ENCODE data around the gene TOMM20. TPM values are rescaled to one million over a fixed set of nuclear protein-coding genes. Genes with fewer than 3 reads are reported as not detected.

Gene TOMM20
- polyA plus RNA-seq, 4 donors, result 44.1 to 199 (median 76.6) TPM

DNA sequence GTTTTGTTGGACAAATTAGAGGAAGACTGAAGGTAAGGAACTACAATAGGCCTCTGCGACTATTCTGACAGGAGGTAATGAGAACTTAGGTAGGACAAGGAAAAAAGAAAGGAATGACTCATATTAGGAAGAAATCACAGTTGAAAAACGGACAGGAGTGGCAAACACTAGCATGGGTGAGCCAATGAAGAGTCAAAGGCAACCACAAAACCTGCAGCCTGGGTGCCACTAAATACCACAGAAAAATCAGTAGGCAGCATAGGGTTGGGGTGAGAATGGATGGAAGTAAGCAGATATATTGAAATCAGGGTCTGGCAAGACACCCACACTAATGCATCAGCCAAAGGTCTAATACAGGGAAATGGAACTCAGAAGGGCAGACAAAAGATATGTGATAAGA lies 22.4 kb upstream of the TOMM20 start:
- 76 to 88% (median 79%) methylated on average over 2 of the region's 2 CpGs for WGBS, 3 donors
- FAIRE-seq (no peak), DNase-seq (no peak)
- Histone ChIP-seq H3K4me3 (ENCODE audit: low read depth in 1 of 3, low read length in 3 of 3) (no peak overlapping the region), H3K36me3 (ENCODE audit: control insufficient read depth in 3 of 3, insufficient read depth in 2 of 3, low read depth in 1 of 3, low read length in 3 of 3) (peaks cover 11 to 55% (median 23%) of the 10 kb centered on the region in 3 donors), H3K9me3 (ENCODE audit: control insufficient read depth in 2 of 2, insufficient read depth in 1 of 2, low read depth in 1 of 2, low read length in 1 of 2) (no peaks in the 10 kb centered on the region), H3K27ac (ENCODE audit: low read depth in 1 of 3, low read length in 2 of 3) (no peak overlapping the region), H3K4me1 (ENCODE audit: control insufficient read depth in 3 of 3, insufficient read depth in 2 of 3, low read depth in 1 of 3, low read length in 2 of 3) (peaks cover 0 to under 1% (median 0%) of the 10 kb centered on the region in 3 donors), H3K27me3 (ENCODE audit: control insufficient read depth in 3 of 3, insufficient read depth in 3 of 3, low read length in 3 of 3) (no peaks in the 10 kb centered on the region)

DNA sequence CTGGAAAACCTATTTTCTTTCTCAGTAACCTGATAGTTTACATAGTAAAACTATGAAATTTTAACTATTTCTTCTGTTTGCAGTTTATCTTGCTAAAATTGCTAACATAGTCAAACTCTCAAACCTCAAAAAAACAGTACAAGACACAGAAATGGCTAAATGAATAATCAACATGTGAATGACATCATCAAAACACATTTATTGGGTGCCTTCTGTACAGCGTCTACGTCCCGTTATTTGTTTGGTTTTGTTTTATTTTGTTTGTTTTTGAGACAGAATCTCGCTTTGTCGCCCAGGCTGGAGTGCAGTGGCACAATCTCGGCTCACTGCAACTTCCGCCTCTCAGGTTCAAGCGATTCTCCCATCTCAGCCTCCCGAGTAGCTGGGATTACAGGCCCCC lies 21.2 kb upstream of the TOMM20 start:
- no peak overlapping the region for H3K4me3 ChIP-seq (ENCODE audit: low read depth in 1 of 3, low read length in 3 of 3)
- peaks cover 11 to 59% (median 23%) of the 10 kb centered on the region in 3 donors for H3K36me3 ChIP-seq (ENCODE audit: control insufficient read depth in 3 of 3, insufficient read depth in 2 of 3, low read depth in 1 of 3, low read length in 3 of 3)
- 94 to 95% (median 95%) methylated on average over 9 of the region's 9 CpGs for WGBS, 3 donors

DNA sequence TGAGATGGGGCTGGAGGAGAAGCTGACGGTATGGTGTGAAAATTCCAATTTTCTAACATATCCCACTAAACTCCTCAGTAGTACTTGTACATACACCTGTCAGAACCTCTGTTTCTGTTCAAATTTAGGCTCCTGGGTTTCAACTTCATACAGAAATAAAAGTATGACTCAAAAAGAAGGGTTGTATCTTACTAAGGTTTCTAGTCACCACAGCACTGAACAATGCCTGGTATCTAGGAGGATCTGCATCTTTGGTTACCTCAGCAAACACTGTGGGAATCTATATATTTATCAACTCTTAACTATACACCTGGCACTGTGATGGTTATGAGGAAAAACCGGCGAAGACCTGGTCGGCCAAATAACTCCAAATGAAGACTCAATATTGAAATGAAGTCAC lies 18.6 kb upstream of the TOMM20 start:
- Histone ChIP-seq H3K4me1 (ENCODE audit: control insufficient read depth in 3 of 3, insufficient read depth in 2 of 3, low read depth in 1 of 3, low read length in 2 of 3) (no peaks in the 10 kb centered on the region), H3K27ac (ENCODE audit: low read depth in 1 of 3, low read length in 2 of 3) (no peak overlapping the region), H3K4me3 (ENCODE audit: low read depth in 1 of 3, low read length in 3 of 3) (no peak overlapping the region), H3K36me3 (ENCODE audit: control insufficient read depth in 3 of 3, insufficient read depth in 2 of 3, low read depth in 1 of 3, low read length in 3 of 3) (peaks cover 15 to 61% (median 16%) of the 10 kb centered on the region in 3 donors), H3K9me3 (ENCODE audit: control insufficient read depth in 2 of 2, insufficient read depth in 1 of 2, low read depth in 1 of 2, low read length in 1 of 2) (no peaks in the 10 kb centered on the region), H3K27me3 (ENCODE audit: control insufficient read depth in 3 of 3, insufficient read depth in 3 of 3, low read length in 3 of 3) (no peaks in the 10 kb centered on the region)
- DNase-seq (no peak), FAIRE-seq (no peak)
- 91 to 92% (median 91%) methylated on average over 4 of the region's 4 CpGs for WGBS, 3 donors

More for the DNA sequence above, 21.2 kb upstream of the TOMM20 start:
- Histone ChIP-seq H3K9me3 (ENCODE audit: control insufficient read depth in 2 of 2, insufficient read depth in 1 of 2, low read depth in 1 of 2, low read length in 1 of 2) (no peaks in the 10 kb centered on the region), H3K27me3 (ENCODE audit: control insufficient read depth in 3 of 3, insufficient read depth in 3 of 3, low read length in 3 of 3) (no peaks in the 10 kb centered on the region), H3K27ac (ENCODE audit: low read depth in 1 of 3, low read length in 2 of 3) (no peak overlapping the region), H3K4me1 (ENCODE audit: control insufficient read depth in 3 of 3, insufficient read depth in 2 of 3, low read depth in 1 of 3, low read length in 2 of 3) (no peaks in the 10 kb centered on the region)
- FAIRE-seq (no peak), DNase-seq (no peak)

DNA sequence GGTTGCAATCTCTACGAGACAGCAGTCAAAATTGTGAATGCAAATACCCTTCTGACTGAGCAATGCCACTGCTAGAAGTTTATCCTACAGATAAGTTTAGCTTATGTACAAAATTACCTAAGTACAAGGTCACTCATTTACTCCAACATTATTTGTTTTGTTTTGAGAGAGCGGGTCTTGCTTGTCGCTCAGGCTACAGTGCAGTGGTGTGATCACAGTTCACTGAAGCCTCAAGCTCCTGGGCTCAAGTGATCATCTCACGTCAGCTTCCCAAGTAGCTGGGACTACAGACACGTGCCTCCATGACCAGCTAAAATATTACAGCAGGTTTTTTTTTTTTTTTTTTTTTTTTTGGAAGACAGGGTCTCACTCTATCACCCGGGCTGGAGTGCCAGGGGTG lies 17.0 kb upstream of the TOMM20 start:
- no peak for DNase-seq
- peaks cover 8 to 63% (median 10%) of the 10 kb centered on the region in 3 donors for H3K36me3 ChIP-seq (ENCODE audit: control insufficient read depth in 3 of 3, insufficient read depth in 2 of 3, low read depth in 1 of 3, low read length in 3 of 3)
- no peaks in the 10 kb centered on the region for H3K4me1 ChIP-seq (ENCODE audit: control insufficient read depth in 3 of 3, insufficient read depth in 2 of 3, low read depth in 1 of 3, low read length in 2 of 3)
- no peaks in the 10 kb centered on the region for H3K9me3 ChIP-seq (ENCODE audit: control insufficient read depth in 2 of 2, insufficient read depth in 1 of 2, low read depth in 1 of 2, low read length in 1 of 2)
- 92 to 94% (median 92%) methylated on average over 6 of the region's 6 CpGs for WGBS, 3 donors
- H3K27ac ChIP-seq (ENCODE audit: low read depth in 1 of 3, low read length in 2 of 3), result no peak overlapping the region
- no peaks in the 10 kb centered on the region for H3K27me3 ChIP-seq (ENCODE audit: control insufficient read depth in 3 of 3, insufficient read depth in 3 of 3, low read length in 3 of 3)
- no peak overlapping the region for H3K4me3 ChIP-seq (ENCODE audit: low read depth in 1 of 3, low read length in 3 of 3)
- no peak for FAIRE-seq

DNA sequence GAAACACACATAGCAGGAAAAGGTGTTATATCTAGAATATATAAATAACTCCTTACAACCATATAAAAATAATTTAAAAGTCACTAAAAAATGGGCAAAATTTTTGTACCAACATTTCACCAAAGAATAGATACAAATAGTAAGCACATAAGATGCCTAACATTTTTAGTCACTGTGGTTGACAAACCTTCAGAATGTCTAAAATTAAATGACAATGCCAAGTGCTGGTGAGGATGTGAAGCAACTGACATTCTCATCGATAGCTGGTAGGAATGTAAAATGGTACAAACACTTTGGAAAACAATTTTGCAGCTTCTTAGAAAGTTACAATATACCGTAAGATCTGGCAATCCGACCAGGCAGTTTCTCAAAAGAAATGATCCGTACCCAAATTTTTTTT lies 14.4 kb upstream of the TOMM20 start:
- peaks cover 6 to 62% (median 14%) of the 10 kb centered on the region in 3 donors for H3K36me3 ChIP-seq (ENCODE audit: control insufficient read depth in 3 of 3, insufficient read depth in 2 of 3, low read depth in 1 of 3, low read length in 3 of 3)

DNA sequence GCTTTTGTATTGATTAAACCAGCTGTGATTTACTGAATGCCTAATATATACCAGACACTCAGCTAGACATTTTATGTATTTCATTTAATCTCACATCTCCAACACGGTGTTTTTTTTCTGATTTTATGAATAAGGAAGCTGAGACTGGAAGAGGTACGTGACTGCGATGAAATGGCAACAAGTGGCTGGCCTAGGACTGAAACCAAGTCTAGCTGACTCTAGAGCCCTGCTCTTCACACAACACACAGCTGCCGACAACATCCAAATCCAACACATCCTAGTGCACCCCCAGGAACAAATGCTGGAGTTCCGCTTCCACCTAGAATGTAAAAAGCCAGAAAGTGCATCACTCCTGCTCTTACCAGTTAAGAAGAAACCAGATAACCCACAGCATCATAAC lies 10.7 kb upstream of the TOMM20 start:
- Histone ChIP-seq H3K27me3 (ENCODE audit: control insufficient read depth in 3 of 3, insufficient read depth in 3 of 3, low read length in 3 of 3) (no peaks in the 10 kb centered on the region), H3K4me1 (ENCODE audit: control insufficient read depth in 3 of 3, insufficient read depth in 2 of 3, low read depth in 1 of 3, low read length in 2 of 3) (no peaks in the 10 kb centered on the region), H3K27ac (ENCODE audit: low read depth in 1 of 3, low read length in 2 of 3) (no peak overlapping the region), H3K9me3 (ENCODE audit: control insufficient read depth in 2 of 2, insufficient read depth in 1 of 2, low read depth in 1 of 2, low read length in 1 of 2) (no peaks in the 10 kb centered on the region), H3K4me3 (ENCODE audit: low read depth in 1 of 3, low read length in 3 of 3) (no peak overlapping the region), H3K36me3 (ENCODE audit: control insufficient read depth in 3 of 3, insufficient read depth in 2 of 3, low read depth in 1 of 3, low read length in 3 of 3) (peaks cover 14 to 50% (median 18%) of the 10 kb centered on the region in 3 donors)
- FAIRE-seq (no peak), DNase-seq (no peak)
- WGBS, 3 donors, result 94 to 96% (median 96%) methylated on average over 5 of the region's 5 CpGs

More for the DNA sequence above, 14.4 kb upstream of the TOMM20 start:
- DNase-seq (no peak), FAIRE-seq (no peak)
- H3K27me3 ChIP-seq (ENCODE audit: control insufficient read depth in 3 of 3, insufficient read depth in 3 of 3, low read length in 3 of 3), result no peaks in the 10 kb centered on the region
- WGBS, 3 donors, result 82 to 97% (median 95%) methylated on average over 4 of the region's 4 CpGs
- no peaks in the 10 kb centered on the region for H3K9me3 ChIP-seq (ENCODE audit: control insufficient read depth in 2 of 2, insufficient read depth in 1 of 2, low read depth in 1 of 2, low read length in 1 of 2)
- H3K27ac ChIP-seq (ENCODE audit: low read depth in 1 of 3, low read length in 2 of 3), result no peak overlapping the region
- H3K4me1 ChIP-seq (ENCODE audit: control insufficient read depth in 3 of 3, insufficient read depth in 2 of 3, low read depth in 1 of 3, low read length in 2 of 3), result no peaks in the 10 kb centered on the region
- no peak overlapping the region for H3K4me3 ChIP-seq (ENCODE audit: low read depth in 1 of 3, low read length in 3 of 3)

DNA sequence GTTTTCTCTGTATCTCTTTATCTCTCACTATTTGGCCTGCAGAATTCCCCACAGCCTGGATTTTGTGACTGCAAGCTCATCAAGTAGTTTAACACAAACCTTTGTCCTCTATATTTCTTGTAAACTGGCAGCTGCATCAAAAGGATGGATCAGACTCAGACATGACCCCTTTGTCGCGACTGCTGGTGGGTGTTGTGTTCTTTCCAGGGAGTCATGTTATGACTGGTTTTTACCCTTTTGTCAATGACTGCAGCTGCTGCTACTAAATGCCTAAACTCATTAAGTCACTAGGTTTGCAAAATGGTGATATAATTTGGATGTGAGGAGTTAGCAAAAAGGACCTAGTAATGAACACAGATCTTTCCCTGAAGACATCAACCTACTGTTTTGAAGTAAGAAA lies 10.2 kb upstream of the TOMM20 start:
- peaks cover 14 to 52% (median 20%) of the 10 kb centered on the region in 3 donors for H3K36me3 ChIP-seq (ENCODE audit: control insufficient read depth in 3 of 3, insufficient read depth in 2 of 3, low read depth in 1 of 3, low read length in 3 of 3)
- DNase-seq, result no peak
- 60 to 67% (median 65%) methylated on average over 2 of the region's 2 CpGs for WGBS, 3 donors
- H3K27me3 ChIP-seq (ENCODE audit: control insufficient read depth in 3 of 3, insufficient read depth in 3 of 3, low read length in 3 of 3), result no peaks in the 10 kb centered on the region
- H3K4me1 ChIP-seq (ENCODE audit: control insufficient read depth in 3 of 3, insufficient read depth in 2 of 3, low read depth in 1 of 3, low read length in 2 of 3), result no peaks in the 10 kb centered on the region
- no peak overlapping the region for H3K27ac ChIP-seq (ENCODE audit: low read depth in 1 of 3, low read length in 2 of 3)
- no peak overlapping the region for H3K4me3 ChIP-seq (ENCODE audit: low read depth in 1 of 3, low read length in 3 of 3)
- FAIRE-seq, result no peak
- H3K9me3 ChIP-seq (ENCODE audit: control insufficient read depth in 2 of 2, insufficient read depth in 1 of 2, low read depth in 1 of 2, low read length in 1 of 2), result no peaks in the 10 kb centered on the region

DNA sequence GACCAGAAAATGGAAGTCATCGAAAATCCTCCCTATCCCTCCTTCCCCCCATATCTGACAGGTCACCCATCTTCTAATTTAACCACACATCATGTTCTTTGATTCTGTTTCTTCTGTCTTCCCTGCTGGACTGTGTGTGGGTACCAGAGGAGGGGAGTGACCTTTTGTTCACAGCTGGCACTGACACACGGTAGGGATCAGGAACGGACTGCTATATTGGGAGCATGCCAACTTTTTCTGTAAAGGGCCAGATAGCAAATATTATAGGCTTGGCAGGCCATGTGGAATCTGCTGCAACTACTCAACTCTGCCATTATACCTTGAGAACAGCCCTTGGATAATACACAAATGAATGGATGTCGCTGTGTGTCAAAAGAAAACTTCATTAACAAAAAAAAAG lies 7.5 kb upstream of the TOMM20 start:
- WGBS, 3 donors, result 55 to 69% (median 61%) methylated on average over 4 of the region's 4 CpGs
- no peak overlapping the region for H3K4me3 ChIP-seq (ENCODE audit: low read depth in 1 of 3, low read length in 3 of 3)
- no peaks in the 10 kb centered on the region for H3K4me1 ChIP-seq (ENCODE audit: control insufficient read depth in 3 of 3, insufficient read depth in 2 of 3, low read depth in 1 of 3, low read length in 2 of 3)
- H3K27ac ChIP-seq (ENCODE audit: low read depth in 1 of 3, low read length in 2 of 3), result no peak overlapping the region
- DNase-seq (no peak), FAIRE-seq (no peak)
- H3K27me3 ChIP-seq (ENCODE audit: control insufficient read depth in 3 of 3, insufficient read depth in 3 of 3, low read length in 3 of 3), result no peaks in the 10 kb centered on the region
- no peaks in the 10 kb centered on the region for H3K9me3 ChIP-seq (ENCODE audit: control insufficient read depth in 2 of 2, insufficient read depth in 1 of 2, low read depth in 1 of 2, low read length in 1 of 2)
- H3K36me3 ChIP-seq (ENCODE audit: control insufficient read depth in 3 of 3, insufficient read depth in 2 of 3, low read depth in 1 of 3, low read length in 3 of 3), result peaks cover 15 to 45% (median 16%) of the 10 kb centered on the region in 3 donors

DNA sequence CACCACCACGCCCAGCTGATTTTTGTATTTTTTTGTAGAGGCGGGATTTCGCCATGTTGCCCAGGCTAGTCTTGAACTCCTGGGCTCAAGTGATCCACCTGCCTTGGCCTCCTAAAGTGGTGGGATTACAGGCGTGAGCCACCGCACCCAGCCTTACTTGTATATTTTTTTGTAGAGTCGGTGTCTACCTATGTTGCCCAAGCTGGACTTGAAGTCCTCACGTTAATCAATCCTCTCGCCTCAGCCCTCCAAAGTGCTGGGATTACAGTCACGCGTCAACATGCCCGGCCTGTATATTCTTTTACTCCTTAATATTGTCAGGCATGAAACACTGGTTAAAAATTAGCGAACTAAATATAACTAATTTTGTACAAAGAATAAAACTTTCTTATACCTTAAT lies 5.5 kb upstream of the TOMM20 start:
- Histone ChIP-seq H3K27ac (ENCODE audit: low read depth in 1 of 3, low read length in 2 of 3) (no peak overlapping the region), H3K4me3 (ENCODE audit: low read depth in 1 of 3, low read length in 3 of 3) (no peak overlapping the region), H3K9me3 (ENCODE audit: control insufficient read depth in 2 of 2, insufficient read depth in 1 of 2, low read depth in 1 of 2, low read length in 1 of 2) (no peaks in the 10 kb centered on the region), H3K27me3 (ENCODE audit: control insufficient read depth in 3 of 3, insufficient read depth in 3 of 3, low read length in 3 of 3) (no peaks in the 10 kb centered on the region), H3K36me3 (ENCODE audit: control insufficient read depth in 3 of 3, insufficient read depth in 2 of 3, low read depth in 1 of 3, low read length in 3 of 3) (peaks cover 12 to 40% (median 17%) of the 10 kb centered on the region in 3 donors), H3K4me1 (ENCODE audit: control insufficient read depth in 3 of 3, insufficient read depth in 2 of 3, low read depth in 1 of 3, low read length in 2 of 3) (no peaks in the 10 kb centered on the region)
- FAIRE-seq (no peak), DNase-seq (no peak)
- WGBS, 3 donors, result 97 to 99% (median 97%) methylated on average over 12 of the region's 12 CpGs
